ENCODE measurements around the gene CEP72.
"Not testable (repeated sequence)": the region's sequence is repeated elsewhere in the genome, so short reads cannot be mapped to it uniquely, and the experiment has no call there.

The CEP72 gene

DNA sequence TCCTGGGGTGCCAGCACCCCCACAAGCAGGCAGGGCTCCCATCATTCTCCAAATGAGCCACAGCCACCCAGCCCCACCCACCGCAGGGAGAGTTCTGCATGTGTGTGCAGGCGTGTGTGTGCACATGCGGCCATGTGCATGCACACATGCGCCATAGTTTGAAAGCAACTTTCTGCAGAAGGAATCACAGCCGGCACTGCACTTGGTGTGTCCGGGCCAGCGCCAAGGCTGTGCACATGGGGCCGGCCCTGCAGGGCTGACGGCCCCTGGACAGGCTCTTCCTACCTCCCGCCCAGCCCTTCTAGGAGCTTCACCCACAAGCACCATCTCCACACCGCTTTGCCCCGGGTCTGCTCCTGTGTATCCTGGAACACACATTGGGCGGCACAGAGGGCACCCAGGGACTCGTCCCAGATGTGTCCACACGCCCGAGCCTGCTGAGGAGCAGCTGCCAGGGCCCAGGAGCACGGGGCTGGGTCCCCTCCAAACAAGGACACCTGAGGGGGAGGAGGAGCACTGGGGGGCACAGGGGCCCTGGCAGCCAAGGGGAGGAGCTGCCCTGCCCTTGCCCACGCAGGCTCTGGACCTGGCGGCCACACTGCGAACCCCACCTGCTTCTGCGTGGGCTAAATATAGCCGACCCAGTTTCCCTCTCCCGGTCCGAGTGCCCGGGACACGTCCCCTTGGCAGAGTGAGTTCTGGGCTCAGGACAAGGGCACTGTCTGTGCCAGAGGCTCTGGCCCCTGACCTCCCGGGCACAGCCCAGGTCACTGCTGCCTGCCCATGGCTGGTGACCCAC lies 61.9 kb downstream of the CEP72 start:
- no peak for DNase-seq

DNA sequence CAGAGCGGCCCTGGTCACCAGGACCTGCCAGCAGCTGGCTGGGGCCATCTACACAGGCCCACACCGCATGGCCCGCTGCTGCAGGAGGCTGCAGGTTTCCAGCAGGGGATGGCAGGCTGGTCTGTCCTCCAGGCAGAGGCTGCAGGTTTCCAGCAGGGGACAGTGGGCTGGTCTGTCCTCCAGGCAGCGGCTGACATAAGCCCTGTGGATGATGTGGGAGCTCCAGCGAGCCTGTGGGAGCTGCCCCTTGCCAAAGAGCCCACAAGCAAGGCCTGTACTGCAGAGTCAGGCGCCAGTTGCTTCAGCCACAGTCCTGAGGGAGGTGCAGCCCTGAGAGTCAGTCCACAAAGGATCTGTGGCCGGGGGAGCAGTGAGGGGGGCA lies 62.5 kb downstream of the CEP72 start:
- no peak for DNase-seq

DNA sequence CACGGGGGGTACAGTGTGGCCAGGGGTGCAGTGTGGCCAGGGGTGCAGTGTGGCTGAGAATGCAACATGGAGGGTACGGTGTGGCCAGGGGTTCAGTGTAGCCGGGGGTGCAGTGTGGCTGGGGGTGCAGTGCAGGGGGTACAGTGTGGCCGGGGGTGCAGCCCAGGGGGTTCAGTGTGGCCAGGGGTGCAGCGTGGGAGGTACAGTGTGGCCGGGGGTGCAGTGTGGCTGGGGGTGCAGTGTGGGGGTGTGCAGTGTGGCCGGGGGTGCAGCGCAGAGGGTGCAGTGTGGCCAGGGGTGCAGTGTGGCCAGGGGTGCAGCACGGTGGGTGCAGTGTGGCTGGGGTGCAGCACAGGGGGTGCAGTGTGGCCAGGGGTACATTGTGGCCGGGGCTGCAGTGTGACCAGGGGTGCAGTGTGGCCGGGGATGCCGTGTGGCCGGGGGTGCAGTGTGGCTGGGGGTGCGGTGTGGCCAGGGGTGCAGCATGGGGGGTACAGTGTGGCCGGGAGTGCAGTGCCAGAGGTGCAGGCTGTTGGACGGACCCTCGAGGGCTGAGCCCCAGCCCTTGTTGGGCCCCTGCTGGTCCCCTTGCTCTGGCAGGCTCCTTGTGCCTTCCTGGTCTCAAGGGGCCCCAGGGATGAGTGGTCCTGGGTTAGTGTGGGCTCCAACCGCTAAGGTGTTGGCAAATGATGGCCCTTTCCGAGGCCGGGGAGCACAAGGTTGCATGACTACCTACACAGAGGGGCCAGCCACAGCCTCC lies 63.2 kb downstream of the CEP72 start:
- no peak for DNase-seq

DNA sequence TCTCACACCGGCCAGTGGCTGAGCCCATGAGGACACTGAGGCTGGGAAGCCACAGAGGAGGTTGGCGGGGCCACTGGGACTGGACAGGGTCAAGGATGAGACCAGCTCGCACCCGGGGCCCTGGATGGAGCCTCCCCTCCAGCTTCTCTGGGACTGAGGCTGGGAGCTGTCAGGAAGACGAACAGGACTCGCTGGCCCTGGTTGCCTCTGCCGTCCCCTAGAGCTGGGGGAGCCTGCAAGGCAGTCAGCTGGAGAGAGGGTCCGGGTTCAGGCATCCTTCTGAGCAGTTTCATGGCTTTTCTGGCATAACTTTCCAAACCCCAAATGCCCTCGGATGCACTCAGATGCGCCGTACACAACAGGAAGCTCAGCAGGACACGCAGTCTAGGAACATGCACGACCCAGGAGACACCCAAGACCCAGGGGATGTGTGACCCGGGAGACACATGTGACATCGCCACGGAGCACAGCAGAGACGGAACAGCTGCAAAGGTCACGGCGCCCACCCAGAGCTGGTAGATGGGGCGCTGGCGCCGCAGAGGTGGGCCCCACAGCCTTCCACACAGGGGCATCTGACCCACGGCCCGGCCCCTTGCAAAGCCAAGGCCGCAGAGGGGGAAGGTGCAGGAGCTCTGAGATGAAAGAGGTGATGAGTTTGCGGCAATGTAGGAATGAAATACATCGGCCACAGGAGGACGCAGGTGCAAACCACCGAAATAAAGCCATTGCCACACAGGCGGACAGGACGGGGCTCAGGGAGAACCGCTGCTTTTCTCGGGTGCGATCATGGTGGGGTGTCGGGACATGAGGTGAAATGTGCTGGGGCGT lies 63.9 kb downstream of the CEP72 start:
- no peak for DNase-seq

DNA sequence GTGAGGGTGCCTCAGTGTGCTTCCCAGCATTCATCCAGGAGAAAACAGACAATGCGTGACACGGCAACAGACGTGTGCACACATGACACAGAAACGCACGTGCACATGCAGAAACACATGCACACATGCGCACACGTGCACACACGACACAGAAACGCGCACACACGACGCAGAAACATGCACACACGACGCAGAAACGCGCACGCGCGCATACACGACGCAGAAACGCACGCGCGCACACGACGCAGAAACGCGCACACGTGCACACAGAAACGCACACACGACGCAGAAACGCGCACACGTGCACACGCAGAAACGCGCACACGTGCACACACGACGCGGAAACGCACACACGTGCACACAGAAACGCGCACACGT lies 64.5 kb downstream of the CEP72 start:
- no peak for DNase-seq

DNA sequence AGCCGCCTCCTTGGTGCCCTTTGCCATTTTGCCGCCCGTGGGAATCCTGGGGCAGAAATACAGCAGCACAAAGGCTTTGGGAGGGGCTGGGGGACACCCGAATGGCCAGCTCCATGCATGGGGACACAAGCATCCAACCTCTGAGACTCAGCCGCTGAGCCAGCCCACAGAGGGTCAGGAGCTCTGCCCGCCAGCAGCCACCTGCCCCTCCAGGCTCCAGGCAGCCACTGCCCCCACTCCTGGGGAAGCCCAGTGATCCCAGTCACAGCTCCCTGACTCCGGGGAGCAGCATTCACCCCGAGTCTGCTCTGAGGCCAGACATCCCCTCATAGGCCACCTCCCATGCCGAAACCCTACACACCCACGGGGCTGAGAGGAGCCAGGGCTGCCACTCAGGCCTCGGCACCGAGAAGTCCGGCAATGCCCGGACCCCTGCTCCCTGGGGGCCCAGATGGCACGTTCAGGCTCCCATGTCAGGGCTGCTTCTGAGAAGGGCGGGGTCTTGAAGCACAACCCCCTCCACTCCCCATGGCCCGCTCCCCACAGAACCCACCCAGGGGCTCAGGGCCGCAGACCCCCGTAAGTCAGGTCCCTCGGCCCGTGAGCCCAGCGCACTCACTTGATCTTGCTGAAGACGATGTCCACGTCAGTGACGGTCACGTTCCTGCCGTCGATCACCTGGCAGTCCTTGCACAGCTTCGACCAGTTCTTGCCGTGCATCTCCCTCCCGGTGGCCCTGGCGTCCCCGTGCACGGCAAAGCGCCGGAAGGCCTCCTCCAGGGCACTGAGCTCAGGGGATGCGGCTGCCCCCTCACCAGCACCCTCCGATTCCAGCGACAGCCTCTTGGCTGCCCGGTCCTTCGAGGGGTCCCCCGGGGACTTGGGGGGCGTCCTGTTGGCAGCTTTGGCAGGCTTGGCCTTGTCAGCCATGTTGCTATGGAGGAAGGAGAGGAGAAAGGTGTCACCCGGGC lies 65.3 kb downstream of the CEP72 start:
- no peak for DNase-seq

DNA sequence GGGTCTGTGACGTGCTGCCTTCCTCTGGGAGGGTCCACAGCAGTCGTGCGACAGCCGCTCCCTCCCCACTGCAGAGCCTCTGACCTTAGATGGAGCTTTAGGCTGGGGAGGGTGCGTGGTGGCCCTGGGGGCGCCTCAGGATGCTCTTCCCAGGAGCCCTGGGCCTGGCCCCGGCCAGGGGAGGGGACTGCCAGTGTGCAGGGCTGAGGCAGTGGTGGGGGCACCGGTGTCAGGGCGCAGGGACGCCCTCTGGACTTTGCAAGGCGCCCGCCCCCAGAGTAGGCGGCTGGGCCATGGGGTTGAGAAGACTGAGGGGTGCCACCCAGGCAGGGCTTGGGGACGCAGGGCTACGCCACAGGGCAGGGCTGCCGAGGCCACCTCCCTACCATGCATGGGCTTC lies 66.4 kb downstream of the CEP72 start:
- DNase-seq = not testable (repeated sequence)

DNA sequence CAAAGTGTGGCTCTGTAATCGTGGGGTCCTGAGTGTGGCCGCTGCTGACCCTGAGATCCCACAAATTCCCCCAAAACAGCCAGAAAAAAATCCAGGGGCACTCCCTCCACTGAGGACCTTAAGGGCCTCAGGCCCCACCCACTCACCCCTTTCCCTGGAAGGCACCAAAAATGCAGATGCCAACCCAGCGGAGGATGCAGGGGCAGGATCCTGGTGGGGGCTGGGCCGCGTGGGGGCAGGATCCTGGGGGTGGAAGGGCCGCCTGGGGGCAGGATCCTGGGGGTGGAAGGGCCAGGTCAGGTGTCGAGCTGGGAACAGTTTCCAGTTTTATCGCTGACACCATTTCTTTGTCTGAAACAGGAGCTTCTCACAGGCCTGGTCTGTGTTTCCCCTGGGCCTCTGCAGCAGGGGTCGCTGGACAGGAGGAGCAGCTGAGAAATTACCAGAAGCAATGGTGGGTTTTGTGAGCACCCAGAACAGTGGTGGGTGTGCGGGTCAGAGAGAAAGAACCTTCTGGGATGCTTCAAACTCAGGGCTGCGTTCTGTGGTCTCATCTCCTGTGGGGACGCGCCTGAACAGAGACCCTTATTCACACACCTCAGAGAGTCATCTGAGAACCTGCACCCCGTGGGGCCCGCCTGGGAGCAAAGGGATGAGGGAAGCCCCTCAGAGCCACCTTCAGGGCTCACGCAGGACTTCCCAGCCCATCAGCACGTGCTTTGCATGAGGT lies 67.2 kb downstream of the CEP72 start:
- not testable (repeated sequence) for DNase-seq

DNA sequence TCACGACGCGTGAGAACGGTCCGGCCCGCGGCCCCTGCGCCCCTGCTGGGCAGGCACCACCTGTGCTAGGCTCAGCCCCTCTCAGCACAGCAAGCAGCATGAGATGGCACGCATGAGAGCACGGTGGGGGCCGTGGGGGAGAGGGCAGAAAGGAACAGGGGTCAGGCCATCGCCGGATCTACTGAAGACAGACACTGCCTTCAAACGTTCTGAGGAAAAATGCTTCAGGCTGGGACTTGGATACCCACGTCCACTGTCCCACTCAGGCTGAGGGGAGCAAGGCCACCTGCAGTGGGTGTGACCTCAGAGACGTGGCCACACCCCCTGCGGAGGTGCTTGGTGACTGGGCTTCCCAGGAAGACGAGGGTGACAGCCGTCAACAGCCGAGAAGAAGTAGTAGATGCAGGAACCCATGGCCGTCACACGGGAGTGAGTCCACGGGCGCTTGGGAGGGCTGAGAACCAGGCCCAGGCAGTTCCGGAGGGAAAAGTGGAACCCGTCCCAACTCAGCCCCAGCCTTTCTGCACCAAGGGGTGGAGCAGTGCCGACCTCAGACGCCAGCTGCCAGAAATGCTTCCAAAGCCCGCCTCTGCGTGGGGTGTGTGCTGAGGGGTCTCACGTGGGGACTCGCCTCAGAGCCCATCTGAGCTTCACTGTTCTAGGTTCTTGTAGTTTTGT lies 68.1 kb downstream of the CEP72 start:
- not testable (repeated sequence) for DNase-seq

DNA sequence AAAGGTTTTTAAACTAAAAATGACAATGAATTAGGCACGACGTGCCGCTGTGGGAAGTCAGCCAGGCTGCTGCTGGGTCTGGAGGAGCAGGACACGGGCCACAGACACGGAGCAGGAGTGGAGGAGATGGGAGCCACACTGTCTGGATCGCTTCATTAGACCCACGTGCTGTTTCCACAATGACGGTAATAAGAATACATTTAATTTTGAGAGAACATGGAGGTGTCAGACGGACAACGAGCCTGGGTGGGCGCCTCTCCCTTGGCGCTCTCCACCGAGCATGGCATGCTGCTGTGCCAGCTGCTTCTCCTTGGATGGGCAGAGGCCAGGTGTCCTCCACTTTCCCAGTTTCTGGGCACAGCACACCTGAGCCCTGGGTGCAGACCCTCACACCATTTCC lies 68.7 kb downstream of the CEP72 start:
- not testable (repeated sequence) for DNase-seq

DNA sequence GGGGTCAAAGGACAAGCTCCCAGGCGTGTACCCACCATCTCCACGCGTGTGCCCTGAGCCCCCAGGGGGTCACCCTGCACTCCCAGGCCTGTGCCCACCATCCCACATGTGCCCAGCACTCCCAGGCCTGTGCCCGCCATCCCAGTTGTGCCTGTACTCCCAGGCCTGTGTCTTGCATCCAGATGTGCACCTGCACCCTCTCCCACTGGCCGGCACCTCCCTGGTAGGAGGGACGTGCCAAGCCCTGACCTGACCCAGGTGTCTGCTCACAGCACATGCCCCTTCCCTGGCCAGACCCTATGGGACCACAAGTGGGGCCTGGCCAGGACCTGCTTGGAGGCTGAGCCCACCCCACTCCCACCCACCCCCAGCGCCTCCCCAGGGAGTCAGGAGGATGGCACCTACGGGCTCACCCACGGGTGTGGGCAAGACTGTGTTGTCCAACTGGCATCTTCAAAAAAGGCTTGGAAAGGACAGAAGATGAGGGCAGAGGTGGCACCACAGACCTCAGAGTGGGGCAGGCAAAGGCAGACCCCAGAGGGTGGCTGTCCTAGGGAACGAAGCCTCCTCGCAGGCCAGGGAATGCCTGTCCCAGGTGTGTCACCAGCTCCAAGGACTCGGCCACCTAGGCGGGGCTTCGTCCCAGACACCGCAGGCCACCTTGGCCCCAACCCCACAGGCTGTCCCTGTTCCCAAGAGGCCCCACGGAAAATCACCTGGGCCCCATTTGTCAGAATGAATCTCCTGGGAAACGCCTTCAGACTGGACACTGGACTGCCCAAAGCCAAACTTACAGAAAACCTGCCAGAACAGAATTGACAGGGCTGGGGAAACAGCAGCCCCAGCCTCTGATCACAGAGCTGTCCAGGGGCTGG lies 69.4 kb downstream of the CEP72 start:
- not testable (repeated sequence) for DNase-seq

DNA sequence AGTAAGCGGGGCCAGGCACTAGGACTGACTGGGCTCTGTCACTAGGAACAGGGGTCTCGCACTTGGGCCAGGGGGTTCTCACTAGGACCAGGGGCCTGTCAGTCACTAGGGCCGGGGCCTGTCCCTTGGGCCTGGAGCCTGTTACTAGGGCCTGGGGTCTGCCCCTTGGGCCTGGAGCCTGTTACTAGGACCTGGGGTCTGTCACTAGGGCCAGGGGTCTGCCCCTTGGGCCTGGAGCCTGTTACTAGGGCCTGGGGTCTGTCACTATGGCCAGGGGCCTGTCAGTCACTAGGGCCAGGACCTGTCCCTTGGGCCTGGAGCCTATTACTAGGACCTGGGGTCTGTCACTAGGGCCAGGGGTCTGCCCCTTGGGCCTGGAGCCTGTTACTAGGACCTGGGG lies 70.1 kb downstream of the CEP72 start:
- DNase-seq = not testable (repeated sequence)

DNA sequence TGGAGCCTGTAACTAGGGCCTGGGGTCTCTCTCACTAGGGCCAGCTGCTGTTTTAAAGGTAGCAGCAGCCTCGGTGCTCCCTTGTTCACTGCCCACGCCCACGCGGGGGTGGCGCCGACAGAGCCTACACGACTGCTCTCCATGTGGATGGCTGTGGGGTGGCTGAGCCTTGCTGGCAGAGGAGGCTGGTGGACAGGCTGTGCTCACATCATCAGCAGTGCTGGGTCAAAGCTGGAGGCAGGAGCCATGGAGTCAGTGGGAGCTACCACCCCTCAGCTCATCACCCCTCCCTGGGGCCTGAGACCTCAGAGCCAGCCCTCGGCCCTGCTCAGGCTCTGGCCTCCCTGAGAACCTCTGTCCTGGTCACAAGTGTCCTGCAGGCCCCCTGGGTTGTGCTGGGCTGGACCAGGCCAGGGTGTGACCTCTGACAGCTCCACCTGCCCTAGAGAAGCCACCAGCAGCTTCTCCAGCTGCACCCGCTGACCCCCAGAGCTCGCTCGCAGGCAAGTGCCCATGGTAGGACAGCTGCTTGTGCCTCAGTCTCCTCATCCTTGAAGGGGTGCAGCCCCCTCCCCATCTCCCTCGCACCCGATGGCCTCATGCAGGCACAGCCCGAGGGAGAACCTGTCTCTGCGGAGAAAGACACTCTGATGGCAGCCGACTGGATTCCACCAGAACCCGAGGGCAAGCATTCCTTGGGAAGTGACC lies 70.7 kb downstream of the CEP72 start:
- DNase-seq = not testable (repeated sequence)

DNA sequence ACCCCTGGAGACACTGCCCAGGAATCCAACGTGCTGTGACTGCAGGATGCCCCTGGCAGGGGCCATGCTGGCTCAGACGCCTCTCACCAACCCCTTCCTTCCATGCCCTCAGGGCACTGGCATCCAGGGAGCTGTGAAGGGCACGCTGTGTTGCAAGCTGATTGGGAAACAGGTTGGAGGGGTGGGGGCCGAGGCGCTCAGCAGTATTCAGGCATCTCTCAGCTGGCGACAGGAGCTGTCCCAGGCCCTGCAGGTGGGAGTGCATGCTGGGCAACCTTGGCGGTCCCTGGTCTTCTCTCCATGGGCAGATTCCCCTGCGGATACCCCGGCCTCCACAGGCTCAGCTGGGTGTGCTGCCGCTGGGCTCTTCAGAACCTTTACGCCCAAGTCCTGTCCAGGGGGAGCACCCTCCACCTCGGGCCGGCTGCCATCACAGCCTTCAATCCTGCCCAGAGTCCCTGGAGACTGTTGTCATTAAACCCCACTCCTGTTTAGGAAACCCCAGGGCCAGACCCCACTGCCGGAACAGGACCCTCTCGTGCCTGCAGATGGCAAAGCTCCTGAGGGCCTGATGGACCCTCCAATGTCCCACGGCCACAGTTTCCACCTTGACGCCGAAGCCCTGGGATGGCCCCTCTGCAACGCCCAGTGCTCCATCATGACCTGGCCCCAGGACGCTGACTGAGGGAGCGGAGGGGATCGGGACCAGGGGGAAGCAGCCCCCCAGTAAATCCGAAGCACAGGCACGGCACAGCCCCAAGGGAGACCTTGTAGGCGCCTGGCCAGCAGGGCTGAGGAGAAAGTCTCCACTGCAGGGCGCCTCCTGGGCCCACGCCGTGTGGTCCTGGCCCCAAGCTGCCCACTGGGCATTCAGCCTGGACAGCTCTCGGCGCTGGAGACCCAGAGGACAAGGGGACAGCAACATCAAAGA lies 71.7 kb downstream of the CEP72 start:
- no peak for DNase-seq

DNA sequence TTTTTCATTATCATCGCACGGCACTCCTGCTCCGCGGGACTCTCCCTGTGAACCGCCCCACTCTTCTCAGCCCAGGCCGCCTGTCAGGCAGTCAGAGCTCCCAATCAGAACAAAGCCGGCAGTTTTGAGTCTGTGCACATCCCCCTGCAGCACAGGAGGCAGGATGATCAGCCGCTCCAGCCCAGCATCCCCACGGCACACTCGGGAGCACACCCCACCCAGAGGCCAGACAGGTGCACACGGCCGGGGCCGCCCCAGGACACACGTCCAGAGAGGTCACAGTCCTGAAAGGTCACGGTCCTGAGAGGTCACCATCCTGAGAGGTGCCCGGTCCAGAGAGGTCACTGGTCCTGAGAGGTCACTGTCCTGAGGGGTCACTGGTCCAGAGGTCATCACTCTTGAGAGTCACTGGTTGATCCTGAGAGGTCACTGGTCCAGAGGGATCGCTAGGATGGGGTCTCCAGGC lies 72.6 kb downstream of the CEP72 start:
- DNase-seq = no peak

DNA sequence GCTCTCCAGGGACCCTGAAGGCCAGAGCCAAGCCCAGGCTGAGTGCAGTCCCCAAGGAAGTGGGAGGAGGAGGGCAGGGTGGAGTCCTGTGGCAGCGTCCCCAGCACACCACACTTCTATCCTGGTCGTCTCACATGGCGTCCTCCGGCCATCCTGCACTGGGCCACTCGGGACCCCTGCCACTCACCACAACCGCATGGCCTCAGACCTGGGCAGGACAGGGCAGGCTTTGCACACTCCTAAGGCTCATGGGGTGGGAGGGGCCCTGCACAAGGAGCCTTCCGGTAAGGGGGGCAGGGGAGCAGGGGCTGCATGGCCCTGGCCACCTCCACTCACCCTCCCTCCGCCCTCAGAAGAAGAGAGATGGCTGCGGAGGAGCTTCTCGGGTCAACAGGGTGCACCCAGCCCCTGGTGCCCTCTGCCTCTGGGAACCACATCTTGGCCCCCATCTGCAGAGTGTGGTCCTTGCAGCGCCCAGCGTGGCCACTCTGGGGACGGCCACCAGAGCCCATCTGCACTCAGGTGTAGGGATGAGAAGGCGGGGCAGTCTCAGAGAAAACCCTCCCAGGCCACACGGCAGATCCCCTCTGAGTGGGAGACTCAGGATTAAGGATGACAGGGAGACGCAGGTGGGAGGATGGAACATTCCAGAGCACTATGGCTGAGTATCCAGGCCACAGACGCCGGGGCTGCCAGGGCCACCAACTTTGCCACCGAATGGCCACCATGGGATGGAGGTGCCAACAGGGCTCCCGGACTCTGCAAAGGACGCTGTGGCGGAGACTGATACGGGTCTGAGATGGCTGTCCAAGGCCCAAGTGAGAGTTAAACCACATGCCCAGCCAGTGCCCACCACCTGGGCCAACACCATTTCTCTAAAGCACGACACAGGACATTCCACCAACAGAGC lies 73.4 kb downstream of the CEP72 start:
- DNase-seq = no peak

DNA sequence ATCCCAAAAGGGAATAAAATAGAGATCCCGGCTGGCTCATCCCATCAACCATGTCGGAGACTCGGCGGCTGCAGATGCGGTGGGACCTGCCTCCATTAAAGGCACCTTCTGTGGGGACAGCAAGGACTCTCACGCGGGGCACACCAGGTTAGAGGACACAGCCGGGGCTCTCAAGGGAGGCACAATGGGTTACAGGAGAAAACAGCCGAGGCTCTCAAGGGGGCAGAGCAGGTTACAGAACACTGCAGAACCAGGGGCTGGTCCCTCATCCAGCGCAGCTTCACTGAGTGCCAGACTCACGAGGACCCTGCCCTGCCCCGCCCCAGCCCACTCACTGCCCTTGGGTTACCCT lies 74.0 kb downstream of the CEP72 start:
- DNase-seq = not testable (repeated sequence)
